ENCODE data around the gene DTX1. TPM values are rescaled to one million over a fixed set of nuclear protein-coding genes. Genes with fewer than 3 reads are reported as not detected.

DTX1 gene
- total RNA-seq, 1 donor from 2014 or later, result 62.8 TPM

DNA sequence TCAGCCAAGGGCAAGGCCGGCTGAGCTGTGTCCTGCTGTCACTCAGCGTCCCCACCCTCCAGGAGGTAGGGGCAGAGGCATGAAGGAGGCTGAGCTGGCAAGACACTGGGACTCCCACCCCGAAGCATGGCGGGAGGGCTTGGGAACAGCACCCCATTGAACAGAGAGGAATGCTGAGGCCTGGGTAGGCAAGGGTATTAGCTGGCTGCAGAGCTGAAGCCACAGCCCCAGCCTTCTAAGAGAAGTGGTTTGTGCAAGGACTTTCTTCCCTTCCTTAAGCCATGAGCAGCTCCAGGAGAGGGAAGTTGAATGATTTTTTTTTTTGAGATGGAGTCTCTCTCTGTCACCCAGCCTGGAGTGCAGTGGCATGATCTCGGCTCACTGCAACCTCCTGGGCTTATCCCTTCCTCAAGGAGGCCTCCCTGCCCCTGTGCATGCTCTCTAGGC, 86.4 kb downstream of the DTX1 start:
- Mint-ChIP-seq H3K4me1 (ENCODE audit: unreplicated experiment) (no peaks in the 10 kb centered on the region), H3K4me3 (ENCODE audit: unreplicated experiment) (no peak overlapping the region), H3K36me3 (ENCODE audit: low read depth, unreplicated experiment) (no peaks in the 10 kb centered on the region), H3K9me3 (ENCODE audit: unreplicated experiment) (no peaks in the 10 kb centered on the region), H3K27ac (ENCODE audit: unreplicated experiment) (no peak overlapping the region), H3K27me3 (ENCODE audit: unreplicated experiment) (peaks cover 5% of the 10 kb centered on the region)
- TF ChIP-seq, protein P1, sequence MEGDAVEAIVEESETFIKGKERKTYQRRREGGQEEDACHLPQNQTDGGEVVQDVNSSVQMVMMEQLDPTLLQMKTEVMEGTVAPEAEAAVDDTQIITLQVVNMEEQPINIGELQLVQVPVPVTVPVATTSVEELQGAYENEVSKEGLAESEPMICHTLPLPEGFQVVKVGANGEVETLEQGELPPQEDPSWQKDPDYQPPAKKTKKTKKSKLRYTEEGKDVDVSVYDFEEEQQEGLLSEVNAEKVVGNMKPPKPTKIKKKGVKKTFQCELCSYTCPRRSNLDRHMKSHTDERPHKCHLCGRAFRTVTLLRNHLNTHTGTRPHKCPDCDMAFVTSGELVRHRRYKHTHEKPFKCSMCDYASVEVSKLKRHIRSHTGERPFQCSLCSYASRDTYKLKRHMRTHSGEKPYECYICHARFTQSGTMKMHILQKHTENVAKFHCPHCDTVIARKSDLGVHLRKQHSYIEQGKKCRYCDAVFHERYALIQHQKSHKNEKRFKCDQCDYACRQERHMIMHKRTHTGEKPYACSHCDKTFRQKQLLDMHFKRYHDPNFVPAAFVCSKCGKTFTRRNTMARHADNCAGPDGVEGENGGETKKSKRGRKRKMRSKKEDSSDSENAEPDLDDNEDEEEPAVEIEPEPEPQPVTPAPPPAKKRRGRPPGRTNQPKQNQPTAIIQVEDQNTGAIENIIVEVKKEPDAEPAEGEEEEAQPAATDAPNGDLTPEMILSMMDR (IDR thresholded peaks at IDR 0.05; ENCODE audit: unreplicated experiment), result no peak
- no peak for DNase-seq (ENCODE audit: low spot score)

DNA sequence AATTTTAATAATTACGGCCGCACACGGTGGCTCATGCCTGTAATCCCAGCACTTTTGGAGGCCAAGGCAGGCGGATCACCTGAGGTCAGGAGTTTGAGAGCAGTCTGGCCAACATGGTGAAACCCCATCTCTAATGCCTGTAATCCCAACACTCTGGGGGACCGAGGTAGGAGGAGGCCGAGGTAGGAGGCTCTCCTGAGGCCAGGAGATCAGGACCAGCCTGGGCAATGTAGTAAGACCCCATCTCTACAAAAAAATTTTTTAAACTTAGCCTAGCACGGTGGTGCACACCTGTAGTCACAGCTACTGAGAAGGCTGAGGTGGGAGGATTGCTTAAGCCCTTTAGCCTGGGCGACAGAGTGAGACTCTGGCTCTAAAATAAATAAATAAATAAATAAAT, 87.4 kb downstream of the DTX1 start:
- H3K4me3 Mint-ChIP-seq (ENCODE audit: unreplicated experiment), result no peak overlapping the region
- no peak for DNase-seq (ENCODE audit: low spot score)
- H3K4me1 Mint-ChIP-seq (ENCODE audit: unreplicated experiment), result no peaks in the 10 kb centered on the region
- no peaks in the 10 kb centered on the region for H3K9me3 Mint-ChIP-seq (ENCODE audit: unreplicated experiment)
- H3K36me3 Mint-ChIP-seq (ENCODE audit: low read depth, unreplicated experiment), result no peaks in the 10 kb centered on the region
- H3K27ac Mint-ChIP-seq (ENCODE audit: unreplicated experiment), result no peak overlapping the region
- H3K27me3 Mint-ChIP-seq (ENCODE audit: unreplicated experiment), result peaks cover 4% of the 10 kb centered on the region
- TF ChIP-seq, protein P1 (IDR thresholded peaks at IDR 0.05; ENCODE audit: unreplicated experiment), result no peak

DNA sequence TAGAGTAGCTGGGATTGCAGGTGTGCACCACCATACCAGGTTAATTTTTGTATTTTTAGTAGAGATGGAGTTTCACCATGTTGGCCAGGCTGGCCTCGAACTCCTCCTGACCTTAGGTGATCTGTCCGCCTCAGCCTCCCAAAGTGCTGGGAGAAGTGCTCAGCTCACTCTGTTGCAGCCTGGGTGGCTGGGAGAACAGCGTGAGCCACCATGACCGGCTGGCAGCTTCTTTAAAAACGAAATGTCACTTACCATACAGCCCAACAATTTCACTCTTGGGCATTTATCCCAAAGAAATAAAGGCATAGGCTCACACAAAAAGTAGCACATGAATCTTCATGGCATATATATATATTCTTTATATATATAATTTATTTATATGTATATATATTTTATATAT, 88.3 kb downstream of the DTX1 start:
- Mint-ChIP-seq H3K4me1 (ENCODE audit: unreplicated experiment) (no peaks in the 10 kb centered on the region), H3K4me3 (ENCODE audit: unreplicated experiment) (no peak overlapping the region), H3K27me3 (ENCODE audit: unreplicated experiment) (peaks cover 4% of the 10 kb centered on the region), H3K36me3 (ENCODE audit: low read depth, unreplicated experiment) (no peaks in the 10 kb centered on the region), H3K27ac (ENCODE audit: unreplicated experiment) (no peak overlapping the region), H3K9me3 (ENCODE audit: unreplicated experiment) (no peaks in the 10 kb centered on the region)
- DNase-seq (ENCODE audit: low spot score), result no peak
- TF ChIP-seq, protein P1 (IDR thresholded peaks at IDR 0.05; ENCODE audit: unreplicated experiment), result no peak

DNA sequence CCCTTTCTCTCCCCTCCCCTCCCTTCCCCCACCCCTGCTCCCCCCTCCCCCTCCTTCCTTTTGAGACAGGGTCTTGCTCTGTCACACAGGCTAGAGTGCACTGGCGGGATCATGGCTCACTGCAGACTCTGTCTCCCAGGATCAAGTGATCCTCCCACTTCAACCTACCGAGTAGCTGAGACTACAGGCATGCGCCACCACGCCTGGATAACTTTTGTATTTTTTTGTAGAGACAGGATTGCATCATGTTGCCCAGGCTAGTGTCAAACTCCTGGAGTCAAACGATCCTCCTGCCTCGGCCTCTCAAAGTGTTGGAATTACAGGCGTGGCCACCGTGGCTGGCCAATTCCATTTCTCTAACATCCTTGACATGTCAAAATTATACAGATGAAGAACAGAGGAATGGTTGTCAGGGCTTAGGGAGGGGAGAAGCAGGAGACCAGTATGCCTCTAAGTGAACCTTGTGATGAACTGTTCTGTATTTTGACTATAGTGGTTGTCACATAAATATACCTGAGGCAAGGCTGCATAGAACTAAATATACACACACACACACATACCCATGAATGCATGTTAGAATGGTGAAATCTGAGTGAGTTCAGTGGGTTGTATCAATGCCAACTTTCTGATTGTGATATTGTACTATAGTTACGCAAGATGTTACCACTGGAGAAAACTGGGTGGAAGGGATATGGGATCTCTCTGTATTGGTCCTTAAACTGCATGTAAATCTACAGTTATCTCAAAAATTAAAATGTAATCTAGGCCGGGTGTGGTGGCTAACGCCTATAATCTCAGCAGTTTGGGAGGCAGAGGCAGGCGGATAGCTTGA, 89.4 kb downstream of the DTX1 start:
- no peaks in the 10 kb centered on the region for H3K36me3 Mint-ChIP-seq (ENCODE audit: low read depth, unreplicated experiment)
- H3K4me1 Mint-ChIP-seq (ENCODE audit: unreplicated experiment), result no peaks in the 10 kb centered on the region
- no peak for DNase-seq (ENCODE audit: low spot score)
- TF ChIP-seq, protein P1 (IDR thresholded peaks at IDR 0.05; ENCODE audit: unreplicated experiment), result no peak
- no peak overlapping the region for H3K27ac Mint-ChIP-seq (ENCODE audit: unreplicated experiment)
- no peak overlapping the region for H3K4me3 Mint-ChIP-seq (ENCODE audit: unreplicated experiment)
- peaks cover 8% of the 10 kb centered on the region for H3K27me3 Mint-ChIP-seq (ENCODE audit: unreplicated experiment)
- H3K9me3 Mint-ChIP-seq (ENCODE audit: unreplicated experiment), result no peaks in the 10 kb centered on the region

DNA sequence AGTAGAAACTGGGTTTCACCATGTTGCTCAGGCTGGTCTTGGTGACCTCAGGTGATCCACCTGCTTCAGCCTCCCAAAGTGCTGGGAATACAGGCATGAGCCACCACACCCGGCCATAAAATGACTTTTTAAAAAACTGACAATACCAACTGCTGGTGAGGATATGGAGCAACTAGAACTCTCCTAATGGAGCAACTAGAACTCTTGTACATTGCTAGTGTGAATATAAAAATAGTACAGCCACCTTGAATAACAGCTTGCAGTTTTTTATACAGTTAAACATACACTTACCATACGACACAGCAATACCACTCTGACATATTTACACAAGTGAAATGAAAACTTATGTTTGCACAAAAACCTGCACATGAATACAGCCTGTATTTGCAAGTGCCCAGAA, 90.5 kb downstream of the DTX1 start:
- H3K4me1 Mint-ChIP-seq (ENCODE audit: unreplicated experiment), result peaks cover 1% of the 10 kb centered on the region
- no peak overlapping the region for H3K27ac Mint-ChIP-seq (ENCODE audit: unreplicated experiment)
- no peak for DNase-seq (ENCODE audit: low spot score)
- H3K4me3 Mint-ChIP-seq (ENCODE audit: unreplicated experiment), result no peak overlapping the region
- peaks cover under 1% of the 10 kb centered on the region for H3K36me3 Mint-ChIP-seq (ENCODE audit: low read depth, unreplicated experiment)
- TF ChIP-seq, protein P1 (IDR thresholded peaks at IDR 0.05; ENCODE audit: unreplicated experiment), result no peak
- peaks cover 8% of the 10 kb centered on the region for H3K27me3 Mint-ChIP-seq (ENCODE audit: unreplicated experiment)
- H3K9me3 Mint-ChIP-seq (ENCODE audit: unreplicated experiment), result no peaks in the 10 kb centered on the region
